Endothelial cell of hepatic sinusoid (primary cell): Measurements from ENCODE around the gene TSPAN9.

ENCODE experiments used
- in situ Hi-C: cut with HindIII; loops from 2 replicates; pipeline ENCODE4 v1.10.0; 2017; ENCODE audit warnings: low sequenced_read_pairs

Gene TSPAN9

DNA sequence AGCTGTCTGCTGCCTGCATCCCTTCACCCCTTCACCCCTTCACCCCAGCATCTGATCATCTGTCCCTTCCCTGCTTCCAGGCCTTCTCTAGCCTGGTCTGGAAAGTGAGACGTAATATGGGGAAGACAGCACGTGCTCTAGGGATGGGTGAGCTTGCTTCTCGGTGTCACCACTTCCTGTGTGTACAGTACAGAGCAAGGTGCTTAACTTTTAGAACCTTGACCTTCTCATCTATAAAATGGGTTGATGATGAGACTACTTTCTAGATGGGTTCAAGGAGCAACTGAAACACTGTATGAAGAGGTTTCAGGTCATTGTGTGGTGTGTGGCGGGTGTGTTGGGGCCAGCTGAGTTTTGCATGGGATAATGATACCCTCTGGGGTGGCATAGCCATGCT, 140.5 kb downstream of the TSPAN9 start:
- in situ Hi-C loops, result no loop called here

DNA sequence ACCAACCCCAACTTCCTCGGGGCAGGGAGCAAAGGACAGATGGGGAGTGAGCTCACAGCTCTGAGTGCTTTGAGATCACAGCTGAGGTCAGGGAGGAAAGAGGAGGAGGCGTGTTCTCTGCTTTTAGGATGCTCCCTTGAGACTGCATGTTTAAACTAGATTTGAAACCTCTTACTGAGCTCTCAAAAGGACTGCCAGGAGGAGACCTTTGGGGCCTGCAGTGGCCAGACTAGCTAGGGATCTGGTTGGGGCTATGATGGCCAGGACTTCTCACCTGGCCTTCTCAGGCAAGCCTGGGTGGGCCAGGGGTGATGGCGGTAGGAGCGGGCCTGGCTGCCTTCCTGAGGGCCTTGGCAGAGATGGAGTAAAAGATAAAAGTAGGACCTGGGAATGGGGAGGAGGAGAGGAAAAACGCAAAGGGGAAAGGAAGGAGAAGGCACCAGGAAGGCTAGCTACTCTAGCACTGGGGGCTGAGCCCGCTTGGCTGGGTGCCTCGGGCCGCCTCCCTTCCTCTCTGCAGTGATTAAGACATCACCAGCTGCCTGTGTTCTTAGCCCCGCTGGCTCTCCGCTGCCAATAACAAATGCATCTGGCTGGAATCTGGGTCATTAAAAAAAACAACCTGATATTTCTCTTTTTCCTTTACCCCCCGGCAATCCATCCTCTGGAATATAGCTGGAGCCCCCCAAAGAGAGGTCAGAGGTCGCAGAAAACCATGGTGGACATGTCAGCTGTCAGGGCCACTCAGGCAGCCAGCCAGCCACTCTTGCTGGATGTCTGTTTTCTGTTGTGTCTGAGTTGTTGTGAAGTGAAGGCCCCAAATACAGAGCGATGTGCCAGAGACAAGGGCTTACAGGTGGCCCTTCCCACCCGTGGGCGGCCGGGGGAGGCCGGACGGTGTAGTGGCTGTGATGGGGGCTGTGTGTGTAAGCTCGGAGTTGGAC, 141.3 kb downstream of the TSPAN9 start:
- in situ Hi-C loops, result no loop called here

GRCh38 chr12:3219233-3219632, 142.1 kb downstream of the TSPAN9 start:
- in situ Hi-C loops, result no loop called here

DNA sequence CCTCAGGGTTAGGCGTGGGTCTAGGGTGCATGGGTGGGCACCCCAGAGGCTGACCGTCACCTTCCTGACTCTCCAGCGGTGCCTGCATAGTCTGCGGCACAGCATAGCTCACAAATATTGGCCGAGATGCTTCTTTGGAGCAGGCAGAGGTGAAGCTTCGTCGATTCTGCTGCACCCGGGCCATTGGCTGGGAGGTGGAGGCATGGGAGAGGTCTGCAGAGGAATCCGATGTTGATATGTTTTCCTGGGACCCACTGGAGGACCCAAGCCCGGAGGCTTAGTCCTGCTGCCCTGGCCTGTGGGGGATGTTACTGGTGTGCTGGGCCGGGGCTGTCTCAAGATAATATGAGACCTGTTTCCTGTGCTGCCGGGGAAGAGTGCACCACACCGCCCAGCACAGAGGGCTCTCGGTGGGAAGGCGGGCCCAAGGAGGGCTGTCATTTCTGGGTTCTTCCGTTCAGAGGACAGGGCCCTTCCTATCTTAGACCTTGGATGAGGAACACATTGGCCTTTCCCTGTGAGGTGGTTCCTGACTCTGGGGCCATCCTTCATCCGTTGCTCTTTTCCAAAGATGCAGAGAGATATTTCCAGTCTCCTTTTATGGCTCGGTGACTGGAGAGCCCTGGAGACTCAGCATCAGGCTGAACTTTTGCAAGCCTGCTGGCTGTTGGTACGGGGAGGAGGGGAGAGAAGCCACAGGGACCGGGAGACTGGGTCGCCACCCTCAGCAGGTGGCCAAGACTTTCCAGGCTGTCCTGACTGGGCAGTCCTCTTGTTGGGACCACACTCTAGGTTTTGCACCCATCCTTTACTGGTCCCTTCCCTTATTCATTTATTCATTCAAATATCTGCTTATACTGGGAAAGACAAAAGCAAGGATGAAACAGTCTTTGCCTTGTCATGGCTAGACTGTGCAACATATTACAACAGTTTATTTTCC, 143.5 kb downstream of the TSPAN9 start:
- in situ Hi-C loops, result no loop called here

DNA sequence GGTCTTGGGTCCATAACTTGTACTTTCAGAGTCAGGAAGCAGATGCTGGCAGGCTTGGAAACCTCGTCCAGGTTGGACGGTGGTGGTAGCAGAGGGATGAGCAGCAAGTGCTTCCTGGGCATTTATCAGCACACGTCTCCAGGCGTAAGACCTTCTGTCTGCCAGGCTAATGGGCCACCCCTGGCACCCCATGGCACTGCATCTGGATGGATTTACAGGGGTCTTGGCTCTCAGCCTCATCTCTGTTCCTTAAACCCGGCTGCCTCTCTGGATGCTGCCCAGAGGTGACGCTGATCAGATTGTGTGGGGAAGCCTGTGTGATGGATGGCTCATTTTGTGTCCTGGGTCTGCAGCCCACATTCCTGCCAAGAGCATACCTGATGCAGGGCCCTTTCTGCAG, 145.1 kb downstream of the TSPAN9 start:
- in situ Hi-C loops, result no loop called here

DNA sequence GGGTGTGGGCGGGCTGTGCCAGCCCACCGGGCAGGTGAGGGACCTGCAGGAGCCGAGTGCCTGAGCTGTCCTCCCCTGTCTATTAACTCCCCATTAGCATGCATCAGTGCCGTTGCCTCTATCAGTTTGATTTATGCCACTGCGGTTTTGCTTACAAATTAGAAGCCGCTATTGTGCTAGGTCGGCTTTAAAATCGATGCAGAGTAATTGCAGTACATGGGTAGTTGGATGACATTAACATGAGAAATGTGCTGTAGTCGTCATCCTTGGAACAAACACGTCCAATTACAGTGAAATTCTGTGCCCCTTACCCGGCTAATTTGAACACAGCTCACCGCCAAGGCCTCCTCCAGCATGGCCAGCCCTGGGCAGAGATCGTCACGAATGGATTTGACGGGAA, 145.8 kb downstream of the TSPAN9 start:
- in situ Hi-C loops, result no loop called here

GRCh38 chr12:3223601-3224529, 146.7 kb downstream of the TSPAN9 start:
- in situ Hi-C loops, result no loop called here

DNA sequence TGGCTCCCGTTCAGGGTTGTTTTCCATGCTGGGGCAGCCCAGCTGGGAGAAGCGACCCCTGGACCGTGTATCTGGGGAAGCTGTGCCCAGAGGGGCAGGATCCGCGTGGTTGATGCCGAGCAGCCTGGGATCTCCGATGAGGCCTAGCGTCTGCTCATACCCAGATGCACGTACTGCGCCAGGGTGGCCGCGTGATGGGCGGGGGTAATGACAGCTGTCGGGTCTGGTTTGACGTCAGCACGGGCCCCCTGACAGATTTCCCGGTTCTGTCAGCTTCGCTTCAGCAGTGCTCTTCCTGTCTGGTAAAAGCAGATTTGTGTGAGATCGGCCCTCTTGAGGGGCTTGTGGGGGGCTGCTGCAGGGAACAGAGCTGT, 147.3 kb downstream of the TSPAN9 start:
- in situ Hi-C loops, result no loop called here

DNA sequence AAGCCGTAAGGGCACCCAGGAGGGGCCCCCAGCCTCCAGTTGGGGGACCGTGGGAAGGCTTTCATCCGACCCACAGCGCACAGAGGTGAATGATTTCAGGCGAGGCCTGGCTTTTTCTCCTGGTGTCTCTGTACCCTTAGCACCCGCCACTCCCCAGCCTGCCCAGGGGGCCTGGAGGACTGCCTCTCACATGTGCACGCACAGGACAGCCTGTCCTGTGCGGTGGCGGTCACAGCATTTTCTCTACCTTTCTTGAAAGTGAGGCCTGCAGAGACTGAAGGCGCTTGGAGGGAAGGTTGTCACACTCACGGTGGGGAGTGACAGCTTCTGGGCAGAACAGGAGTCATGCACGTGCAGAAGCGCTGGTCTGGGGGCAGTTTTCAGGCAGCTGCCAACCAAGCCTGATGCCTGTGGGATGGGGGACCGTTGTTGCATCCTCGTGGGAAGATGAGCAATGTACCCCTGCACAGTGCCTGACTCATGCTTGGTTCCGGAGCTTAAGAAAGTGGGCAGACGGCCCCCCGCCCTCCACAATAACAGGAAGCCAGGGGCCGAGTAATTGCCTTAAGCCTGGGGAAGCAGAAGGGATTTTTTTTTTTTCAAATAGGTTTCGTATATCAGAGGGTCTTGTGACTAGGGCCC, 148.1 kb downstream of the TSPAN9 start:
- in situ Hi-C loops, result no loop called here

DNA sequence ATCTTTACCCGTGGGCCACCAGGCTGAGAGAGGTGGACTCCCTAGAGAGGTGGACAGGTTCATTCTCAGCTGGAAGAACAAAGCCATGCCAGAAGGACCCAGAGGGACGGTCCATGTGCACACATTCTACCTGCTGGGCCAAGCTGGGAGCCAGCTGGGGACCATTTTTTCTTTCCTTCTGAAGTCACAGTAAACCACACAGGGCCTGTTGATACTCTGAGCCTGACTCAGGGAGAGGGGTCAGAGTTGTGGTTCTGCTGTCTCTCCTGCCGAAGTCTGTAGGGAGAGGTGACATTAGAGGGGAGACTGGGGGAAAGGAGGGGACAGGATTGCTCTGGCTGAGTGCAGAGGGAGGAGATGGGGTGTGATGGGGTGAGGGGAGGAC, 148.6 kb downstream of the TSPAN9 start:
- in situ Hi-C loops, result no loop called here

GRCh38 chr12:3226264-3226663, 149.1 kb downstream of the TSPAN9 start:
- in situ Hi-C loops, result no loop called here

GRCh38 chr12:3227076-3227975, 150.1 kb downstream of the TSPAN9 start:
- in situ Hi-C loops, result no loop called here

DNA sequence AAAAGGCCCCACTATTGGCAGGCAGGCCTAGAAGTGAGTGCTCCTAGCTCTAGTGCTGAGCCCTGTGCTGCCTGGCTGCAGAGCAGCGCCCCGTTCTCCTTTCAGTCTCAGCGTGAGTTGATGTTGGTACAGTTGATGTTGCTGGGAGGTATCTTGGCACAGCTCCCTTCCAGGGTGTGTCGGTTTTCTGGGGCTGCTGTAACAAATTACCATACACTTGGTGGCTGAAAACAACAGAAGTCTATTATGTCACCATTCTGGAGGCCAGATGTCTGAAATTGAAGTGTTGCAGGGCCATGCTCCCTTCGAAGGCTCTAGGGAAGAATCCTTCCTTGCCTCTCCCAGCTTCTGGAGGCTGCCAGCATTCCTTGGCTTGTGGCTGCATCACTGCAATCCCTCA, 151.4 kb downstream of the TSPAN9 start:
- in situ Hi-C loops, result no loop called here

DNA sequence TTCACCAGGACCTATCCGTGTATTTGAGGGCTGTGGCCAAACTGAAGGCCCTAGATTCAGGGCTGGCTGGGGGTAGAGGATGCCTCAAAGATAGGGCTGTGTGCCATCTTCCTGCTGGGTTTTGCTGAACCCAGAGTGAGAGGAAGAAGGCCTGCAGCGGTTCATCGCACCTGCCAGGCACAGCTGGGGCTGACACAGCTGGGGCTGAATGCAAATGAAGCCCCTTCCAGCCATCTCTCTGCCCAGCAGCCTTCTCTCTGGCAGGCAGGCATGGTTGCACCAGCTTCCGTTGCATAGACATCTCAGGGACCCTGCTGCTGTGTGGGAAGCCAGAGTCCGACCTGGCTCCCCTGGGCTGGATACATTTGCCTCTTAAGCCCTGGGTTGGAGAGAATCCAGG, 152.4 kb downstream of the TSPAN9 start:
- in situ Hi-C loops, result no loop called here

GRCh38 chr12:3230758-3231375, 153.7 kb downstream of the TSPAN9 start:
- in situ Hi-C loops, result loop anchor here (5.0 kb wide), 1 partner anchor 46 kb away; no protein-coding TSS in a partner anchor

GRCh38 chr12:3231399-3231876, 154.3 kb downstream of the TSPAN9 start:
- in situ Hi-C loops, result loop anchor here (5.0 kb wide), 1 partner anchor 46 kb away; no protein-coding TSS in a partner anchor

DNA sequence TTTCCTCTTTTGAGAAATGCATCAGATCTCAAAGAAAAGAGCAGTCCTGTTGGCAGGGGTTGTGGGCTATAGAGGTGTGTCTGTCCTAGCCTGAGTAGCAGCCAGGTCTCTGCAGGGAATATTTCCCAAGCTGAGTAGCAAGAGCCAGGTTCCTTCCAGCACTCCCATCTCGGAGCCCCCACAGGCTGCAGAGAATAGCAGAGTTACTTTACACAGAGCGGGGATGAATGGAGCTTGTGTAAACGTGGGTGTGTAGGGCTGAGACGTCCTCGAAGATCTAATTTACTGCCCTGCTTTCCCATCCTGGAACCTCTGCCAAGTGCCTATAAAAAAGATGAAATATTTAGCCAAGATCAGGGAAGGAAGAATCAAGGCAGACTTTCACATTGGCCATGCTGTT, 156.6 kb downstream of the TSPAN9 start:
- in situ Hi-C loops, result loop anchor here (5.0 kb wide), 1 partner anchor 44 kb away; no protein-coding TSS in a partner anchor
